Measurements from ENCODE around the gene GAB1.

DNA sequence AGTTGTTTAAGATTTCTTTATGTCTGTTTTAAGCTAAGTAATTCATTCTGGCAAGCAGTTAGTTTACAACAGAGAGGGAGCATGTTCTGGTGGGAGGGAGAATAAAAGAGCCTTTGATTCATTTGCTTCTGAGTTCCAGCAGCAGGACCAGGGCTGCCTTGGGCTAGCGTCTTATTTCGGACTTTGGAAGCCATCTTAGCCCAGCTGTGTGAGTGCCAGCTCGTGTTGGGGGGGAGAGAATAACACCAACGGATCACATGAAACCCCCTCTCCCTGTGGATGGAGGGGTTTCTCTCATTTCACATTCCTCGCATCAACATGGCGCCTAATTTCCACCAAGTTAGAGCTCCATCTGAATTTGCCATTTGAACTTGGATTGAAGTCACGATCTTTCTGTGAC, 7.4 kb downstream of the GAB1 start:
- no peak for TF ChIP-seq CTCF (IDR thresholded peaks at IDR 0.05)
- no peak for TF ChIP-seq POLR2A (IDR thresholded peaks at IDR 0.05)
